Measurements from ENCODE around the gene PI4K2B.
"Not testable (repeated sequence)": the region's sequence is repeated elsewhere in the genome, so short reads cannot be mapped to it uniquely, and the experiment has no call there.

The PI4K2B gene

DNA sequence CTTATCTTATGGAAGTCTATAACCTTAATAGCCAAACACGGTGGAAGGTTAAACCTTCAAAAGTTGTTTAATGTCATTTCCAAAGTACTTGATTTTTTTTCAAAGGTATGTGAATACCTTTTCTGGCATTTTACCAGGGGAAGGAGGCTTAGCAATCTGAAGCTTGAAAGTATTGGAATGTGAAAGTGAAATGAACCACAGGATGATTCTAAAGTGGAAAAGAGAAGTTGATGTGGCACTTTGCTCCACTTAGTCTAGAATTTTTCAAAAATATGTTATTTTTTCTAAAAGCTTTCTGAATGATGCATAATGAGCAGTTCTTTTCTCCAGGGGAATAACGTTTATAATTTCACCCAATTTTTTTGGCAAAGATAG is 19.2 kb downstream of the PI4K2B start (continued):
- TF ChIP-seq, protein P1, sequence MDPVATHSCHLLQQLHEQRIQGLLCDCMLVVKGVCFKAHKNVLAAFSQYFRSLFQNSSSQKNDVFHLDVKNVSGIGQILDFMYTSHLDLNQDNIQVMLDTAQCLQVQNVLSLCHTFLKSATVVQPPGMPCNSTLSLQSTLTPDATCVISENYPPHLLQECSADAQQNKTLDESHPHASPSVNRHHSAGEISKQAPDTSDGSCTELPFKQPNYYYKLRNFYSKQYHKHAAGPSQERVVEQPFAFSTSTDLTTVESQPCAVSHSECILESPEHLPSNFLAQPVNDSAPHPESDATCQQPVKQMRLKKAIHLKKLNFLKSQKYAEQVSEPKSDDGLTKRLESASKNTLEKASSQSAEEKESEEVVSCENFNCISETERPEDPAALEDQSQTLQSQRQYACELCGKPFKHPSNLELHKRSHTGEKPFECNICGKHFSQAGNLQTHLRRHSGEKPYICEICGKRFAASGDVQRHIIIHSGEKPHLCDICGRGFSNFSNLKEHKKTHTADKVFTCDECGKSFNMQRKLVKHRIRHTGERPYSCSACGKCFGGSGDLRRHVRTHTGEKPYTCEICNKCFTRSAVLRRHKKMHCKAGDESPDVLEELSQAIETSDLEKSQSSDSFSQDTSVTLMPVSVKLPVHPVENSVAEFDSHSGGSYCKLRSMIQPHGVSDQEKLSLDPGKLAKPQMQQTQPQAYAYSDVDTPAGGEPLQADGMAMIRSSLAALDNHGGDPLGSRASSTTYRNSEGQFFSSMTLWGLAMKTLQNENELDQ (tag by site-specific recombination; IDR thresholded peaks at IDR 0.05; ENCODE audit: low read depth), result no peak
- no peak for TF ChIP-seq OVOL3 (tag by site-specific recombination; IDR thresholded peaks at IDR 0.05)
- TF ChIP-seq, protein P2, sequence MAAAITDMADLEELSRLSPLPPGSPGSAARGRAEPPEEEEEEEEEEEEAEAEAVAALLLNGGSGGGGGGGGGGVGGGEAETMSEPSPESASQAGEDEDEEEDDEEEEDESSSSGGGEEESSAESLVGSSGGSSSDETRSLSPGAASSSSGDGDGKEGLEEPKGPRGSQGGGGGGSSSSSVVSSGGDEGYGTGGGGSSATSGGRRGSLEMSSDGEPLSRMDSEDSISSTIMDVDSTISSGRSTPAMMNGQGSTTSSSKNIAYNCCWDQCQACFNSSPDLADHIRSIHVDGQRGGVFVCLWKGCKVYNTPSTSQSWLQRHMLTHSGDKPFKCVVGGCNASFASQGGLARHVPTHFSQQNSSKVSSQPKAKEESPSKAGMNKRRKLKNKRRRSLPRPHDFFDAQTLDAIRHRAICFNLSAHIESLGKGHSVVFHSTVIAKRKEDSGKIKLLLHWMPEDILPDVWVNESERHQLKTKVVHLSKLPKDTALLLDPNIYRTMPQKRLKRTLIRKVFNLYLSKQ (tag by site-specific recombination; IDR thresholded peaks at IDR 0.05; ENCODE audit: borderline replicate concordance), result no peak
- TF ChIP-seq, protein P3, sequence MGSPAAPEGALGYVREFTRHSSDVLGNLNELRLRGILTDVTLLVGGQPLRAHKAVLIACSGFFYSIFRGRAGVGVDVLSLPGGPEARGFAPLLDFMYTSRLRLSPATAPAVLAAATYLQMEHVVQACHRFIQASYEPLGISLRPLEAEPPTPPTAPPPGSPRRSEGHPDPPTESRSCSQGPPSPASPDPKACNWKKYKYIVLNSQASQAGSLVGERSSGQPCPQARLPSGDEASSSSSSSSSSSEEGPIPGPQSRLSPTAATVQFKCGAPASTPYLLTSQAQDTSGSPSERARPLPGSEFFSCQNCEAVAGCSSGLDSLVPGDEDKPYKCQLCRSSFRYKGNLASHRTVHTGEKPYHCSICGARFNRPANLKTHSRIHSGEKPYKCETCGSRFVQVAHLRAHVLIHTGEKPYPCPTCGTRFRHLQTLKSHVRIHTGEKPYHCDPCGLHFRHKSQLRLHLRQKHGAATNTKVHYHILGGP (tag by site-specific recombination; IDR thresholded peaks at IDR 0.05), result no peak
- TF ChIP-seq, protein P4, sequence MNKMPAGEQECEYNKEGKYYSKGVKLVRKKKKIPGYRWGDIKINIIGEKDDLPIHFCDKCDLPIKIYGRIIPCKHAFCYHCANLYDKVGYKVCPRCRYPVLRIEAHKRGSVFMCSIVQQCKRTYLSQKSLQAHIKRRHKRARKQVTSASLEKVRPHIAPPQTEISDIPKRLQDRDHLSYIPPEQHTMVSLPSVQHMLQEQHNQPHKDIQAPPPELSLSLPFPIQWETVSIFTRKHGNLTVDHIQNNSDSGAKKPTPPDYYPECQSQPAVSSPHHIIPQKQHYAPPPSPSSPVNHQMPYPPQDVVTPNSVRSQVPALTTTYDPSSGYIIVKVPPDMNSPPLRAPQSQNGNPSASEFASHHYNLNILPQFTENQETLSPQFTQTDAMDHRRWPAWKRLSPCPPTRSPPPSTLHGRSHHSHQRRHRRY (tag by site-specific recombination; IDR thresholded peaks at IDR 0.05), result no peak
- no peak for TF ChIP-seq ZNF600 (tag by site-specific recombination; IDR thresholded peaks at IDR 0.05)
- TF ChIP-seq ZNF510 (tag by site-specific recombination; IDR thresholded peaks at IDR 0.05; ENCODE audit: insufficient replicate concordance), result no peak
- TF ChIP-seq ZNF146 (tag by site-specific recombination; IDR thresholded peaks at IDR 0.05), result no peak
- TF ChIP-seq ZFHX2 (tag by site-specific recombination; conservative IDR thresholded peaks at IDR 0.05), result no peak
- TF ChIP-seq ZNF530 (tag by site-specific recombination; IDR thresholded peaks at IDR 0.05; ENCODE audit: low read depth), result no peak
- TF ChIP-seq ZNF274 (IDR thresholded peaks at IDR 0.05; ENCODE audit: low read length), result no peak
- no peak for TF ChIP-seq ZNF274 (tag by site-specific recombination; IDR thresholded peaks at IDR 0.05; ENCODE audit: borderline replicate concordance)

DNA sequence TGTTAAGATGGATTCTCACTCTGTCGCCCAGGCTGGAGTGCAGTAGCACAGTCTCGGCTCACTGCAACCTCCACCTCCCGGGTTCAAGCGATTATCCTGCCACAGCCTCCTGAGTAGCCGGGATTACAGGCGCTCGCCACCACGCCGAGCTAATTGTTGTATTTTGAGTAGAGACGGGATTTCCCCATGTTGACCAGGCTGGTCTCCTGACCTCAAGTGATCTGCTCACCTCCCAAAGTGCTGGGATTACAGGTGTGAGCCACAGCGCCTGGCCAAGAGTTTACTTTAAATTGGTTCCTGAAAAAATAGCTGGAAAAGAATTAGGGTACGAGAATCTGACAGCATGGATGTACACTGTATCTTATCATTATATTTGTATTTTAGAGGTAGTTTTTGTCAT is 20.0 kb downstream of the PI4K2B start:
- H3K4me1 ChIP-seq (ENCODE audit: control insufficient read depth, insufficient read depth, low read length); POLR2A ChIA-PET; H3K9me3 ChIP-seq (ENCODE audit: control insufficient read depth, insufficient read depth, low read depth, low read length); H3K27ac ChIP-seq (ENCODE audit: extremely low read depth, low read depth, low read length); H3K4me3 ChIP-seq (ENCODE audit: low read depth, low read length): not testable (repeated sequence)
- H3K36me3 ChIP-seq (ENCODE audit: control insufficient read depth in 2 of 2, insufficient read depth in 1 of 2, low read length in 2 of 2), result peaks cover 0 to 25% of the 10 kb centered on the region in 2 experiments; a peak in 2 of 3 replicates
- CTCF ChIA-PET, result interaction anchor here (0.7 kb wide), 1 partner anchor 20 kb away, joined by 4 read pairs; the partner anchor contains the start of gene PI4K2B

DNA sequence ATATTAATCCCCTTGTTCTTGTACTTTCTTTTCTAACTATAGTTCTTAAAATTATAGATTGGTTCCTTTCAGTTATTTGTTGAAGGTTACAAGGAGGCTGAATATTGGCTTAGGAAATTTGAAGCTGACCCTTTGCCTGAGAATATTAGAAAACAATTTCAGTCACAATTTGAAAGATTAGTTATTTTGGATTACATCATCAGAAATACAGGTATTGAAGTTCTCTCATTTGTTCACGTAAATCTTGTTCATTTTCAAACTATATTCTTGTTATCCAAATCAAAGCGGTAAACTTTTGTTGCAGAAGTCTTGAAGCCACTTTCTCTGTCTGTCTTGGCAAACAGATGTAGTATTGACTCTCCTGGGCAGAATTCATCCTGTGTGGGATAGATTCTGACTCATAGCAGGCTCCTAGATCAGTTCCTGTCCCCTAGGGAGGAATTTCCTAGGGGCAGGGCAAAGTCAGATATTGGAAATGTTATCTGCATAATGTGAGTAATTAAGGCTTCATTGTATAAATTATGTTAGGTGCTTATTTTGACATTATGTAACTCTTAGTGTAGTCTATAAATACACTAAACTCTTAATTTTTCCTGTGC is 25.2 kb downstream of the PI4K2B start:
- no peaks in the 10 kb centered on the region for H3K9me3 ChIP-seq (ENCODE audit: control insufficient read depth, insufficient read depth, low read depth, low read length)
- no peak overlapping the region for H3K4me3 ChIP-seq (ENCODE audit: low read depth, low read length)
- CTCF ChIA-PET, result interaction anchor here (0.6 to 0.7 kb wide), 2 partner anchors 79 to 788 kb away, joined by 3 to 8 read pairs; no protein-coding TSS in a partner anchor
- H3K36me3 ChIP-seq (ENCODE audit: control insufficient read depth in 2 of 2, insufficient read depth in 1 of 2, low read length in 2 of 2), result peaks cover 3 to 40% of the 10 kb centered on the region in 2 experiments; a peak in 2 of 3 replicates
- H3K27ac ChIP-seq (ENCODE audit: extremely low read depth, low read depth, low read length), result no peak overlapping the region
- TF ChIP-seq ZNF140 (tag by site-specific recombination; IDR thresholded peaks at IDR 0.05) (no peak), ZNF221 (tag by site-specific recombination; IDR thresholded peaks at IDR 0.05; ENCODE audit: borderline replicate concordance) (no peak), GLIS1 (tag by site-specific recombination; IDR thresholded peaks at IDR 0.05) (peak; percentile 67), SCRT1 (tag by site-specific recombination; IDR thresholded peaks at IDR 0.05; ENCODE audit: borderline replicate concordance) (no peak)
- TF ChIP-seq, protein P5, sequence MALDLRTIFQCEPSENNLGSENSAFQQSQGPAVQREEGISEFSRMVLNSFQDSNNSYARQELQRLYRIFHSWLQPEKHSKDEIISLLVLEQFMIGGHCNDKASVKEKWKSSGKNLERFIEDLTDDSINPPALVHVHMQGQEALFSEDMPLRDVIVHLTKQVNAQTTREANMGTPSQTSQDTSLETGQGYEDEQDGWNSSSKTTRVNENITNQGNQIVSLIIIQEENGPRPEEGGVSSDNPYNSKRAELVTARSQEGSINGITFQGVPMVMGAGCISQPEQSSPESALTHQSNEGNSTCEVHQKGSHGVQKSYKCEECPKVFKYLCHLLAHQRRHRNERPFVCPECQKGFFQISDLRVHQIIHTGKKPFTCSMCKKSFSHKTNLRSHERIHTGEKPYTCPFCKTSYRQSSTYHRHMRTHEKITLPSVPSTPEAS (tag by site-specific recombination; IDR thresholded peaks at IDR 0.05), result no peak
- TF ChIP-seq, protein P6, sequence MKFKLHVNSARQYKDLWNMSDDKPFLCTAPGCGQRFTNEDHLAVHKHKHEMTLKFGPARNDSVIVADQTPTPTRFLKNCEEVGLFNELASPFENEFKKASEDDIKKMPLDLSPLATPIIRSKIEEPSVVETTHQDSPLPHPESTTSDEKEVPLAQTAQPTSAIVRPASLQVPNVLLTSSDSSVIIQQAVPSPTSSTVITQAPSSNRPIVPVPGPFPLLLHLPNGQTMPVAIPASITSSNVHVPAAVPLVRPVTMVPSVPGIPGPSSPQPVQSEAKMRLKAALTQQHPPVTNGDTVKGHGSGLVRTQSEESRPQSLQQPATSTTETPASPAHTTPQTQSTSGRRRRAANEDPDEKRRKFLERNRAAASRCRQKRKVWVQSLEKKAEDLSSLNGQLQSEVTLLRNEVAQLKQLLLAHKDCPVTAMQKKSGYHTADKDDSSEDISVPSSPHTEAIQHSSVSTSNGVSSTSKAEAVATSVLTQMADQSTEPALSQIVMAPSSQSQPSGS (tag by site-specific recombination; IDR thresholded peaks at IDR 0.05; ENCODE audit: low read depth), result peak; percentile 44; the same call in 1 of the 2 replicates
- H3K4me1 ChIP-seq (ENCODE audit: control insufficient read depth, insufficient read depth, low read length), result no peaks in the 10 kb centered on the region
- POLR2A ChIA-PET, result no interaction called here

Measured in HEK293 (cell line).